Prostate gland (tissue), 2 donors: ENCODE results near the gene ARMH1. TPM values are rescaled to one million over a fixed set of nuclear protein-coding genes. Genes with fewer than 3 reads are reported as not detected.

ENCODE experiments used
- DNase-seq: peaks from one replicate; pipeline ENCODE4 v3.0.0-alpha.2; 2019; ENCODE audit warnings: low spot score
- H3K27ac ChIP-seq, 2 donors: fragments of 200-600 bp; sonication (generic); 2 replicates each; pipeline ENCODE4 v1.5.1; 2017 to 2019
- H3K27me3 ChIP-seq: fragments of 200-600 bp; sonication (generic); replicated peaks from 2 replicates; pipeline ENCODE4 v1.5.1; 2019; ENCODE audit not compliant: insufficient read depth
- H3K36me3 ChIP-seq, 2 donors: fragments of 200-600 bp; sonication (generic); 1 replicate in 1 of 2; 2 replicates in 1 of 2; pipeline versions ENCODE4 v1.5.1 to v1.8.1; 2017 to 2019
- H3K4me1 ChIP-seq: fragments of 200-600 bp; sonication (generic); replicated peaks from 2 replicates; pipeline ENCODE4 v1.5.1; 2019
- H3K4me3 ChIP-seq, 2 donors: fragments of 200-600 bp; sonication (generic); 2 replicates each; pipeline ENCODE4 v1.5.1; 2017 to 2019
- H3K9me3 ChIP-seq: fragments of 200-600 bp; sonication (generic); 2 replicates; pipeline ENCODE4 v1.5.1; 2017
- POLR2A ChIP-seq: fragments of 450-650 bp; IDR thresholded peaks from one replicate; pipeline ENCODE4 v1.6.1; 2016; ENCODE audit warnings: antibody characterized with exemption, mild to moderate bottlenecking
- POLR2AphosphoS5 ChIP-seq: sonication (generic); formaldehyde crosslinking; IDR thresholded peaks from one replicate; pipeline ENCODE4 v1.6.1; 2017; ENCODE audit warnings: antibody characterized with exemption
- WGBS: methylation state at CpG from one replicate; pipeline ENCODE4 v1.1.5; 2018; 5-methylcytosine and 5-hydroxymethylcytosine counted together
- intact Hi-C: fragments of 100-400 bp; cut with DNase I; formaldehyde crosslinking; loops from one replicate; pipeline ENCODE4 v1.14.2; 2022
- total RNA-seq, 2 donors: library from RNA; depleted of rRNA; stranded (reverse); fragments of >200 nt; gene quantifications; one replicate each; pipeline ENCODE4 v1.1.0, GENCODE V29; 2016
- TF ChIP-seq, protein P1 (sequence below), 4 experiments: fragments of 200-600 bp in 2 of 4; fragments of 450-650 bp in 2 of 4; sonication (generic) in 2 of 4; IDR thresholded peaks; 1 replicate in 3 of 4; 2 replicates in 1 of 4; pipeline ENCODE4 v1.5.1; 2016 to 2019; ENCODE audit warnings: antibody characterized with exemption in 4 of 4, mild to moderate bottlenecking in 2 of 4, moderate library complexity in 2 of 4

The ARMH1 gene
- total RNA-seq, 2 donors from 2014 or later = 1.0 to 3.6 TPM

DNA sequence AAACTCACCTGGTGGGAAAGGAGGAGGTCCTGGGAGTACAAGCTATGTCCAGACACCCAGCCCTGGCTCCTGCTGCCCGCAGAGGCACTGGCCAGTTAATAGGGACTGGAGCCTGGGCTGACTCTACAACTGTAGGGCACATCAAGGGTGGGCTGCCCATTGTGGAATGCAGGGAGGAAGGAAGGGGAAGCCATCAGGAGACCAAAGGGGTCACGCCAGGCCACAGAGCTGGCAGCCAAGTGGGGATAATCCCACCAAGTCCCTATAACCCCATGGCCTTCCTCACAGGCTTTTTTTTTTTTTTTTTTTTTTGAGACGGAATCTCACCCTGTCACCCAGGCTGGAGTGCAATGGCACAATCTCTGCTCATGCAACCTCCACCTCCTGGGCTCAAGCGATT is 14.9 kb upstream of the ARMH1 start:
- Histone ChIP-seq H3K9me3 (no peaks in the 10 kb centered on the region), H3K27ac (no peak overlapping the region), H3K36me3 (no peaks in the 10 kb centered on the region), H3K27me3 (no peaks in the 10 kb centered on the region), H3K4me1 (no peaks in the 10 kb centered on the region), H3K4me3 (no peak overlapping the region)
- intact Hi-C loops = loop anchor here (10.0 kb wide), 1 partner anchor 285 kb away; no protein-coding TSS in a partner anchor
- TF ChIP-seq POLR2AphosphoS5 (no peak), POLR2A (no peak)
- TF ChIP-seq, protein P1, sequence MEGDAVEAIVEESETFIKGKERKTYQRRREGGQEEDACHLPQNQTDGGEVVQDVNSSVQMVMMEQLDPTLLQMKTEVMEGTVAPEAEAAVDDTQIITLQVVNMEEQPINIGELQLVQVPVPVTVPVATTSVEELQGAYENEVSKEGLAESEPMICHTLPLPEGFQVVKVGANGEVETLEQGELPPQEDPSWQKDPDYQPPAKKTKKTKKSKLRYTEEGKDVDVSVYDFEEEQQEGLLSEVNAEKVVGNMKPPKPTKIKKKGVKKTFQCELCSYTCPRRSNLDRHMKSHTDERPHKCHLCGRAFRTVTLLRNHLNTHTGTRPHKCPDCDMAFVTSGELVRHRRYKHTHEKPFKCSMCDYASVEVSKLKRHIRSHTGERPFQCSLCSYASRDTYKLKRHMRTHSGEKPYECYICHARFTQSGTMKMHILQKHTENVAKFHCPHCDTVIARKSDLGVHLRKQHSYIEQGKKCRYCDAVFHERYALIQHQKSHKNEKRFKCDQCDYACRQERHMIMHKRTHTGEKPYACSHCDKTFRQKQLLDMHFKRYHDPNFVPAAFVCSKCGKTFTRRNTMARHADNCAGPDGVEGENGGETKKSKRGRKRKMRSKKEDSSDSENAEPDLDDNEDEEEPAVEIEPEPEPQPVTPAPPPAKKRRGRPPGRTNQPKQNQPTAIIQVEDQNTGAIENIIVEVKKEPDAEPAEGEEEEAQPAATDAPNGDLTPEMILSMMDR (IDR thresholded peaks at IDR 0.05) = no peak
- DNase-seq = no peak
- 93% methylated on average over 4 of the region's 4 CpGs for WGBS

DNA sequence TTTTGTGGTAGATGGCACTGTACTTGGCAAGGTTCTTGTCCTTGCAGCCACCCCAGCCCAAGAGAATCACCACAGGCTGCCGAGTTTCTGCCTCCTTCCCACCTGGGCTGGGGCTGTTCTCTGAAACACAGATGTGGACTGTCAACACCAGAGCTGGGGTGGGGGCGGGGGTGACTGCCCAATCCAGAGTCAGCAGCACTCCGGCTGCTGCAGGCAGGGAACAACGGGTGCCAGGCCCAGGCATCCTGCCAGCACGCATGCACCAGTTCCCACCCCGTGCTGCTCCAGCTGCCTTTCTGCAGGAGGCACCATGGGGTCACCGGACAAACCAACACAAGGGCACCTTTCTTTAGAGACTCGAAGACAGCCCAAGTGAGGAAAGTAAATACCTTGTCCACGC is 14.3 kb upstream of the ARMH1 start:
- no peak overlapping the region for H3K27ac ChIP-seq
- TF ChIP-seq, protein P1 (IDR thresholded peaks at IDR 0.05) = no peak
- TF ChIP-seq POLR2AphosphoS5 (peak; percentile 62), POLR2A (no peak)

DNA sequence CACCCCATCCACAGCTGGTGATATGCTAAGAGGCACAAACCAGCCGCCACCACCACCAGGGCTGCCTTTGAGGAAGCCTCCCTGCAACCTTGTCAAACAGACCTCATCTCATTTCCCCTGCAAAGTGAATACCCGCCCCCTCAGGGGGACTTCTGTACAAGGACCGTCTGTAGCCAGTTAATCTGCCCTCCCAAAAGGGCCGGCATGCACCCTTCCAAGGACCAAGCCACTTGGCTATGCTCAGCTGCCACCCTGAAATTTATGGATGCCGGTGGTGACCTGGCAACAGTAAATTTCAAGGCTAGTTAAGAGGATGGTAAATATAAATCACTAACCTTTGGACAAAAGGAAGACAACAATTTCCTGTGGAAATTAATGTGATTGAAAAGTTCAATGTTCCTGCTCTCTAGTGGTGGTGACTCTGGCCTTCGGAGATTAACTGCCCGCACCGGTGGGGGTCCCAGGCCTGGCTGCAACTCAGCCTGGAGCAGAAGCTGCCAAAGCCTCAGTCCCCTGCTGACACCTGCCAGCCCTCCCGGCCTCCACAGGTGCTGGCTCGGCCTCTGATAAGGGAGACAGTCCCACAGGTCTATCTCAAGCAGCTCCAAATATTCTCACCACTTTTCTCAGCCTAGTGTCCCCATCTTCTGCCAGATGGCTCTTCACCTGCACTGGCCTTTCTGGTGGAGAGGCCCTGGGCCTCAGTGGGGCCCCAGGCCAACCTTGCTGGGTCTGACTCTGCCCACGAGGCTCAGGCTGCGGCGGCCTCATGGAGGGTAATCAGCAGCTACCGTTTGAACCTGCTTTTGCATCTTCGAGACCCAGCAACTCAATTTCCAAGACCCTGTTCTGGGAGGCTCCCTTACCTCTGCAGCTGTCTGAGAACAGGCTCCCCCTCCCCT is 12.5 kb upstream of the ARMH1 start:
- 69% methylated on average over 12 of the region's 15 CpGs for WGBS
- intact Hi-C loops = no loop called here

More for the DNA sequence above, 14.3 kb upstream of the ARMH1 start:
- Histone ChIP-seq H3K27me3 (no peaks in the 10 kb centered on the region), H3K4me1 (no peaks in the 10 kb centered on the region), H3K36me3 (no peaks in the 10 kb centered on the region), H3K4me3 (no peak overlapping the region), H3K9me3 (no peaks in the 10 kb centered on the region)
- intact Hi-C loops = no loop called here
- WGBS = 31% methylated on average over 9 of the region's 9 CpGs
- DNase-seq = peak; percentile 64

DNA sequence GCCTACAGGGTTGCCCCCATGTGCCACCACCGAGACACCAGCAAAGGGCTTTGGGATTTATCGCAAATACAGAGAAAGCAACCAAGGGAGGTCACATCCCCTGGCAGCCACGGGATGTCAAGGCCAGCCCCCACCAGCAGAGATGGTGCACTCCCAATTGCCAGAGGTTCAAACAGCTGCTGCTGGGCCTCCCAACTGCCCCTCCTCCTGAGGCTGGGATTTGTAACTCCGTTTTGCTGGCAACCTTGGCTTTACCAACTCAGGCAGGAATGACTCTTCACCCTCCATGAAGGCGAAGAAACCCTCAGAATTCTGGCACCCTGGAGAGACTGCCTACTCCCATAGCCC is 11.9 kb upstream of the ARMH1 start:
- no peaks in the 10 kb centered on the region for H3K4me1 ChIP-seq
- H3K36me3 ChIP-seq = no peaks in the 10 kb centered on the region
- 77% methylated on average over 5 of the region's 5 CpGs for WGBS
- TF ChIP-seq, protein P1 (IDR thresholded peaks at IDR 0.05) = no peak
- TF ChIP-seq POLR2AphosphoS5 (no peak), POLR2A (no peak)
- no peak for DNase-seq
- no peaks in the 10 kb centered on the region for H3K9me3 ChIP-seq
- intact Hi-C loops = no loop called here
- no peak overlapping the region for H3K4me3 ChIP-seq
- no peak overlapping the region for H3K27ac ChIP-seq
- H3K27me3 ChIP-seq = no peaks in the 10 kb centered on the region

More for the DNA sequence above, 12.5 kb upstream of the ARMH1 start:
- no peaks in the 10 kb centered on the region for H3K4me1 ChIP-seq
- no peaks in the 10 kb centered on the region for H3K9me3 ChIP-seq
- H3K36me3 ChIP-seq = no peaks in the 10 kb centered on the region
- no peak overlapping the region for H3K4me3 ChIP-seq
- TF ChIP-seq POLR2AphosphoS5 (no peak), POLR2A (no peak)
- TF ChIP-seq, protein P1 (IDR thresholded peaks at IDR 0.05) = no peak
- no peak for DNase-seq
- H3K27ac ChIP-seq = no peak overlapping the region
- no peaks in the 10 kb centered on the region for H3K27me3 ChIP-seq

DNA sequence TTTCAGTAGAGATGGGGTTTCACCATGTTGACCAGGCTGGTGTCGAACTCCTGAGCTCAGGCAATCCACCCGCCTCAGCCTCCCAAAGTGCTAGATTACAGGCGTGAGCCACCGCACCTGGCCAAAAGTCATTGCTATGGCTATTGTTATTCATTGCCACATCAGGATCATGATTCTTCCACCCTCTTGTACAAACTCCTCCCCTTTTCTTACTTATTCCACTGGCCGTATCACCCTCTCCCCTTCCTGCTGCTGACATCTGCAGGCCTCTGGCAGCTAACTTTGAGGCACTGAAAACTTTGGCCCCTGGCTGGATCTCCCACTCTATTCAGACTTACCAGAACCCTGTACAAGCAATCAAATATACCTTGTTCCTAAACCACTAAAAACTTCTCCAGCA is 11.1 kb upstream of the ARMH1 start:
- Histone ChIP-seq H3K27me3 (no peaks in the 10 kb centered on the region), H3K4me3 (no peak overlapping the region), H3K9me3 (no peaks in the 10 kb centered on the region), H3K4me1 (no peaks in the 10 kb centered on the region), H3K36me3 (no peaks in the 10 kb centered on the region), H3K27ac (no peak overlapping the region)
- intact Hi-C loops = no loop called here
- no peak for DNase-seq
- TF ChIP-seq, protein P1 (IDR thresholded peaks at IDR 0.05) = no peak
- TF ChIP-seq POLR2AphosphoS5 = no peak
- TF ChIP-seq POLR2A = no peak
- 99% methylated on average over 5 of the region's 5 CpGs for WGBS
